ENCODE results near the gene ZFAND2B.

DNA sequence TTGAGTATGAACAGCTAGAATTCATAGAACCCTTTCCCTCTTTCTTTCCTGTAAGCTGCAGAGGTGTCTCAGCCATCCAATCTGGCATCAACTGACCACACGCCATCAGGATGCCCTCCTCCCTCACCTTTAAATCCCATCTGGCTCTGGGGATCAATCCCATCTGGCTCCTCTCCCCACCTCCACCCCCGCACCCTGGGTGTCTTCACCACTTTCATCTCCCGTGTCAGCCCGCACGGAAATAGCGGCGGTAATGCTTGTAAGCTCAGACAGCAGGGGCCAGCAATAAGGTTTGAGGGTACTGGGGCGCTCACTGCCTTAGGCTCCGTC lies 46.0 kb downstream of the ZFAND2B start:
- TF ChIP-seq, protein P1, sequence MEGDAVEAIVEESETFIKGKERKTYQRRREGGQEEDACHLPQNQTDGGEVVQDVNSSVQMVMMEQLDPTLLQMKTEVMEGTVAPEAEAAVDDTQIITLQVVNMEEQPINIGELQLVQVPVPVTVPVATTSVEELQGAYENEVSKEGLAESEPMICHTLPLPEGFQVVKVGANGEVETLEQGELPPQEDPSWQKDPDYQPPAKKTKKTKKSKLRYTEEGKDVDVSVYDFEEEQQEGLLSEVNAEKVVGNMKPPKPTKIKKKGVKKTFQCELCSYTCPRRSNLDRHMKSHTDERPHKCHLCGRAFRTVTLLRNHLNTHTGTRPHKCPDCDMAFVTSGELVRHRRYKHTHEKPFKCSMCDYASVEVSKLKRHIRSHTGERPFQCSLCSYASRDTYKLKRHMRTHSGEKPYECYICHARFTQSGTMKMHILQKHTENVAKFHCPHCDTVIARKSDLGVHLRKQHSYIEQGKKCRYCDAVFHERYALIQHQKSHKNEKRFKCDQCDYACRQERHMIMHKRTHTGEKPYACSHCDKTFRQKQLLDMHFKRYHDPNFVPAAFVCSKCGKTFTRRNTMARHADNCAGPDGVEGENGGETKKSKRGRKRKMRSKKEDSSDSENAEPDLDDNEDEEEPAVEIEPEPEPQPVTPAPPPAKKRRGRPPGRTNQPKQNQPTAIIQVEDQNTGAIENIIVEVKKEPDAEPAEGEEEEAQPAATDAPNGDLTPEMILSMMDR (IDR thresholded peaks at IDR 0.05 in 8 of 11, conservative IDR thresholded peaks at IDR 0.05 in 3 of 11) = no peak
- TF ChIP-seq POLR2AphosphoS5 (IDR thresholded peaks at IDR 0.05) (no peak), POLR2A (IDR thresholded peaks at IDR 0.05) (no peak)

Measured in spleen (tissue), 7 donors.